ENCODE data around the gene TVP23C.
A peak's percentile ranks its signal among the peaks of the same experiment; 100 is the strongest.

The TVP23C gene

GRCh38 chr17:15478845-15479244, 84.4 kb downstream of the TVP23C start:
- Histone ChIP-seq H4K91ac (ENCODE audit: low read length) (no peak overlapping the region), H3K27me3 (ENCODE audit: control insufficient read depth in 1 of 2, insufficient read depth in 1 of 2, low read length in 2 of 2) (no peaks in the 10 kb centered on the region), H3K23ac (ENCODE audit: low read length in 2 of 2) (no peak overlapping the region), H3K27ac (ENCODE audit: low read length, poor library complexity, severe bottlenecking) (no peak overlapping the region), H2BK12ac (ENCODE audit: low read length in 2 of 2) (peak overlapping the region in 1 of 2 experiments; percentile 90), H3K4me3 (ENCODE audit: insufficient read depth in 1 of 2, low read depth in 1 of 2, low read length in 2 of 2) (no peak overlapping the region), H3K18ac (ENCODE audit: low read depth in 1 of 2, low read length in 2 of 2) (peak overlapping the region in 1 of 2 experiments; percentile 38), H4K8ac (ENCODE audit: low read length) (no peak overlapping the region), H3K9me3 (ENCODE audit: control insufficient read depth, low read length) (no peaks in the 10 kb centered on the region), H2AFZ (ENCODE audit: low read depth, low read length) (no peak overlapping the region), H2BK120ac (ENCODE audit: low read depth, low read length) (no peak overlapping the region), H3K14ac (ENCODE audit: low read length in 2 of 2) (no peak overlapping the region), H3K4me1 (ENCODE audit: control insufficient read depth, insufficient read depth, low read depth, low read length) (peaks cover 5% of the 10 kb centered on the region), H2BK5ac (ENCODE audit: low read depth, low read length, poor library complexity, severe bottlenecking) (no peak overlapping the region), H3K4ac (ENCODE audit: low read depth in 1 of 2, low read length in 2 of 2) (peak overlapping the region in 1 of 2 experiments; percentile 6), H3K79me1 (replicated peaks; ENCODE audit: low read length, poor library complexity, severe bottlenecking) (peaks cover 1% of the 10 kb centered on the region), H2BK15ac (ENCODE audit: low read depth, poor library complexity, severe bottlenecking) (no peak overlapping the region), H2AK5ac (ENCODE audit: low read length, severe bottlenecking) (peak overlapping the region; percentile 79), H3K36me3 (ENCODE audit: control insufficient read depth in 1 of 2, insufficient read depth in 2 of 2, low read depth in 1 of 2, low read length in 2 of 2) (peaks cover 0 to 5% of the 10 kb centered on the region in 2 experiments), H3K9ac (ENCODE audit: low read length) (no peak overlapping the region), H3K4me2 (ENCODE audit: low read length, poor library complexity, severe bottlenecking) (no peak overlapping the region)
- 97% methylated on average over 4 of the region's 5 CpGs for WGBS
- DNase-seq, result no peak

GRCh38 chr17:15475631-15476354, 87.5 kb downstream of the TVP23C start:
- Histone ChIP-seq H3K23ac (ENCODE audit: low read length in 2 of 2) (no peak overlapping the region), H3K4me3 (ENCODE audit: insufficient read depth in 1 of 2, low read depth in 1 of 2, low read length in 2 of 2) (peak overlapping the region in 1 of 2 experiments; percentile 39), H3K9me3 (ENCODE audit: control insufficient read depth, low read length) (no peaks in the 10 kb centered on the region), H2BK12ac (ENCODE audit: low read length in 2 of 2) (no peak overlapping the region), H3K4me2 (ENCODE audit: low read length, poor library complexity, severe bottlenecking) (peak overlapping the region; percentile 13), H2BK15ac (ENCODE audit: low read depth, poor library complexity, severe bottlenecking) (no peak overlapping the region), H2AK5ac (ENCODE audit: low read length, severe bottlenecking) (no peak overlapping the region), H2AFZ (ENCODE audit: low read depth, low read length) (no peak overlapping the region), H3K9ac (ENCODE audit: low read length) (peak overlapping the region; percentile 47), H3K4ac (ENCODE audit: low read depth in 1 of 2, low read length in 2 of 2) (no peak overlapping the region), H3K79me1 (replicated peaks; ENCODE audit: low read length, poor library complexity, severe bottlenecking) (no peaks in the 10 kb centered on the region), H3K4me1 (ENCODE audit: control insufficient read depth, insufficient read depth, low read depth, low read length) (peaks cover 5% of the 10 kb centered on the region), H3K14ac (ENCODE audit: low read length in 2 of 2) (no peak overlapping the region), H4K8ac (ENCODE audit: low read length) (no peak overlapping the region), H2BK120ac (ENCODE audit: low read depth, low read length) (no peak overlapping the region), H4K91ac (ENCODE audit: low read length) (no peak overlapping the region), H3K36me3 (ENCODE audit: control insufficient read depth in 1 of 2, insufficient read depth in 2 of 2, low read depth in 1 of 2, low read length in 2 of 2) (no peaks in the 10 kb centered on the region), H3K27me3 (ENCODE audit: control insufficient read depth in 1 of 2, insufficient read depth in 1 of 2, low read length in 2 of 2) (no peaks in the 10 kb centered on the region), H2BK5ac (ENCODE audit: low read depth, low read length, poor library complexity, severe bottlenecking) (no peak overlapping the region), H3K18ac (ENCODE audit: low read depth in 1 of 2, low read length in 2 of 2) (no peak overlapping the region), H3K27ac (ENCODE audit: low read length, poor library complexity, severe bottlenecking) (peak overlapping the region; percentile 61)
- WGBS, result 95% methylated on average over 8 of the region's 8 CpGs
- DNase-seq, result peak; percentile 28

DNA sequence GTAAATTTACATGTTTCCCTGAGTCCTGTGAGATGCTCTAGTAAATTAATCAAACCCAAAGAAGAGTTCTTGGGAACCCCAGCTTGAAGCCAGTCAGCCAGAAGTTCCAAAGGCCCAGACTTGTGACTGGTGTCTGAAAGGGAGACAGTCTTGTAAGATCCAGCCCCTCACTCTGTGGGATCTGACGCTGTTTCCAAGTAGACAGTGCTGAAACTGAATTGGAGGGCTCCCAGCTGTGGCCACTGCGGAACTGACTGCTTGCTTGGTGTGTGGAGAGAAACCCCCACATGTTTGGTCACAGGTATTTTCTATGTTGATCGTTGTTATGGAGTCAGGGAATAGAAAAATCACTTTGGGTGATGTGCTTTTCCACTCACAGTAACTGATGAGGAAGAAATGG, 90.4 kb downstream of the TVP23C start:
- Histone ChIP-seq H2BK120ac (ENCODE audit: low read depth, low read length) (no peak overlapping the region), H3K79me1 (replicated peaks; ENCODE audit: low read length, poor library complexity, severe bottlenecking) (no peaks in the 10 kb centered on the region), H3K23ac (ENCODE audit: low read length in 2 of 2) (no peak overlapping the region), H3K18ac (ENCODE audit: low read depth in 1 of 2, low read length in 2 of 2) (no peak overlapping the region), H3K36me3 (ENCODE audit: control insufficient read depth in 1 of 2, insufficient read depth in 2 of 2, low read depth in 1 of 2, low read length in 2 of 2) (no peaks in the 10 kb centered on the region), H3K4ac (ENCODE audit: low read depth in 1 of 2, low read length in 2 of 2) (no peak overlapping the region), H3K4me2 (ENCODE audit: low read length, poor library complexity, severe bottlenecking) (no peak overlapping the region), H3K27ac (ENCODE audit: low read length, poor library complexity, severe bottlenecking) (no peak overlapping the region), H2BK12ac (ENCODE audit: low read length in 2 of 2) (no peak overlapping the region), H2AK5ac (ENCODE audit: low read length, severe bottlenecking) (no peak overlapping the region), H3K14ac (ENCODE audit: low read length in 2 of 2) (no peak overlapping the region), H2AFZ (ENCODE audit: low read depth, low read length) (no peak overlapping the region), H3K4me3 (ENCODE audit: insufficient read depth in 1 of 2, low read depth in 1 of 2, low read length in 2 of 2) (no peak overlapping the region), H3K9me3 (ENCODE audit: control insufficient read depth, low read length) (no peaks in the 10 kb centered on the region), H4K8ac (ENCODE audit: low read length) (no peak overlapping the region), H2BK5ac (ENCODE audit: low read depth, low read length, poor library complexity, severe bottlenecking) (no peak overlapping the region), H3K9ac (ENCODE audit: low read length) (no peak overlapping the region), H4K91ac (ENCODE audit: low read length) (no peak overlapping the region), H3K27me3 (ENCODE audit: control insufficient read depth in 1 of 2, insufficient read depth in 1 of 2, low read length in 2 of 2) (no peaks in the 10 kb centered on the region), H3K4me1 (ENCODE audit: control insufficient read depth, insufficient read depth, low read depth, low read length) (peaks cover 11% of the 10 kb centered on the region), H2BK15ac (ENCODE audit: low read depth, poor library complexity, severe bottlenecking) (no peak overlapping the region)
- no peak for DNase-seq
- 98% methylated on average over 3 of the region's 3 CpGs for WGBS

DNA sequence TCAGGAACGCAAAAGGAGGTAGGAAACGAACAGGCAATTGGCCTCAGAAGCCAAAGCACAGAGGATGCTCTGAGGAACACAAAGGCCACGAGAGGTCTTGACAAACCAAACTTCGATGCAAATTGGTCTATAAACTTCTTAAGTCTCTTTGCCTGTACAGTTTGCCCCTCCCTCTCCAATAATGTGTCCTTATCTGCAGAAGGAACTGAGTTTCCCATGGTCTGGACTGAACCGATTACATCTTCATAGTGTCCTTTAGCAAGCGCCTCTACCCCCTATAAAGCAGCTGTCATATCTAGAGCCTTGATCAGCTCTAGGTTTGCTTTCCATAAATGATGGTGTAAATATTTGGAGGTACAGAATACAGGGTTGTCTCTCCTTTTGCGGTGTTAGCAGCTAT, 92.7 kb downstream of the TVP23C start:
- H3K14ac ChIP-seq (ENCODE audit: low read length in 2 of 2), result no peak overlapping the region
- no peaks in the 10 kb centered on the region for H3K9me3 ChIP-seq (ENCODE audit: control insufficient read depth, low read length)
- no peak for DNase-seq
- peaks cover 9% of the 10 kb centered on the region for H3K4me1 ChIP-seq (ENCODE audit: control insufficient read depth, insufficient read depth, low read depth, low read length)
- no peaks in the 10 kb centered on the region for H3K36me3 ChIP-seq (ENCODE audit: control insufficient read depth in 1 of 2, insufficient read depth in 2 of 2, low read depth in 1 of 2, low read length in 2 of 2)
- H4K91ac ChIP-seq (ENCODE audit: low read length), result no peak overlapping the region
- no peak overlapping the region for H3K9ac ChIP-seq (ENCODE audit: low read length)
- no peak overlapping the region for H3K4ac ChIP-seq (ENCODE audit: low read depth in 1 of 2, low read length in 2 of 2)
- H2BK120ac ChIP-seq (ENCODE audit: low read depth, low read length), result no peak overlapping the region
- H2BK12ac ChIP-seq (ENCODE audit: low read length in 2 of 2), result no peak overlapping the region
- no peak overlapping the region for H2BK5ac ChIP-seq (ENCODE audit: low read depth, low read length, poor library complexity, severe bottlenecking)
- H3K27me3 ChIP-seq (ENCODE audit: control insufficient read depth in 1 of 2, insufficient read depth in 1 of 2, low read length in 2 of 2), result no peaks in the 10 kb centered on the region
- H3K27ac ChIP-seq (ENCODE audit: low read length, poor library complexity, severe bottlenecking), result no peak overlapping the region
- 44% methylated on average over 6 of the region's 7 CpGs for WGBS
- no peak overlapping the region for H2AFZ ChIP-seq (ENCODE audit: low read depth, low read length)
- no peak overlapping the region for H4K8ac ChIP-seq (ENCODE audit: low read length)
- no peak overlapping the region for H3K4me3 ChIP-seq (ENCODE audit: insufficient read depth in 1 of 2, low read depth in 1 of 2, low read length in 2 of 2)
- no peak overlapping the region for H3K23ac ChIP-seq (ENCODE audit: low read length in 2 of 2)
- peak overlapping the region; percentile 9 for H2AK5ac ChIP-seq (ENCODE audit: low read length, severe bottlenecking)
- no peak overlapping the region for H3K18ac ChIP-seq (ENCODE audit: low read depth in 1 of 2, low read length in 2 of 2)
- no peaks in the 10 kb centered on the region for H3K79me1 ChIP-seq (replicated peaks; ENCODE audit: low read length, poor library complexity, severe bottlenecking)
- H2BK15ac ChIP-seq (ENCODE audit: low read depth, poor library complexity, severe bottlenecking), result no peak overlapping the region
- no peak overlapping the region for H3K4me2 ChIP-seq (ENCODE audit: low read length, poor library complexity, severe bottlenecking)

Data from mesenchymal stem cell (in vitro differentiated cells and primary cell).